ENCODE measurements around the gene LTF. TPM values are rescaled to one million over a fixed set of nuclear protein-coding genes. Genes with fewer than 3 reads are reported as not detected.

The LTF gene
- total RNA-seq, 6 donors from 2014 or later, result 3.3 to 85.9 (median 12.5) TPM

GRCh38 chr3:46412786-46413298, 51.9 kb downstream of the LTF start:
- Histone ChIP-seq H3K4me3 (no peak overlapping the region), H3K36me3 (no peaks in the 10 kb centered on the region), H3K9me3 (no peaks in the 10 kb centered on the region), H3K4me1 (peaks cover 51 to 71% (median 55%) of the 10 kb centered on the region in 4 donors), H3K27ac (peak overlapping the region; percentile 41 to 90 (median 56)), H3K27me3 (no peaks in the 10 kb centered on the region)
- 31 to 52% methylated on average over 3 of the region's 3 CpGs for WGBS, 2 donors
- TF ChIP-seq EP300 (IDR thresholded peaks at IDR 0.05) (peak in 1 of 4 donors; percentile 46), POLR2AphosphoS5 (IDR thresholded peaks at IDR 0.05) (no peak)
- ATAC-seq (ENCODE audit: low FRiP score in 2 of 2) (no peak), DNase-seq (no peak)

GRCh38 chr3:46411271-46411670, 53.4 kb downstream of the LTF start:
- Histone ChIP-seq H3K36me3 (no peaks in the 10 kb centered on the region), H3K27me3 (no peaks in the 10 kb centered on the region), H3K27ac (peak overlapping the region; percentile 23 to 93 (median 58)), H3K9me3 (no peaks in the 10 kb centered on the region), H3K4me3 (no peak overlapping the region), H3K4me1 (peaks cover 63 to 84% (median 65%) of the 10 kb centered on the region in 4 donors)
- DNase-seq (no peak), ATAC-seq (ENCODE audit: low FRiP score in 2 of 2) (no peak)
- TF ChIP-seq EP300 (IDR thresholded peaks at IDR 0.05), result no peak
- peak in 1 of 6 experiments; percentile 26 for TF ChIP-seq CTCF (IDR thresholded peaks at IDR 0.05)
- 47 to 75% methylated on average over 2 of the region's 2 CpGs for WGBS, 2 donors

GRCh38 chr3:46410669-46411068, 54.0 kb downstream of the LTF start:
- no peak for TF ChIP-seq EP300 (IDR thresholded peaks at IDR 0.05)
- no peak for TF ChIP-seq POLR2AphosphoS5 (IDR thresholded peaks at IDR 0.05)
- no peak for TF ChIP-seq POLR2A (IDR thresholded peaks at IDR 0.05)
- TF ChIP-seq CTCF (IDR thresholded peaks at IDR 0.05), result no peak
- ATAC-seq (ENCODE audit: low FRiP score in 2 of 2) (no peak), DNase-seq (no peak)
- H3K9me3 ChIP-seq, result no peaks in the 10 kb centered on the region
- H3K4me1 ChIP-seq, result peaks cover 63 to 84% (median 64%) of the 10 kb centered on the region in 4 donors
- 64 to 94% methylated on average over 2 of the region's 2 CpGs for WGBS, 2 donors
- no peaks in the 10 kb centered on the region for H3K27me3 ChIP-seq
- peak overlapping the region; percentile 23 to 93 (median 58) for H3K27ac ChIP-seq
- no peaks in the 10 kb centered on the region for H3K36me3 ChIP-seq
- H3K4me3 ChIP-seq, result no peak overlapping the region

GRCh38 chr3:46409739-46410489, 54.8 kb downstream of the LTF start:
- H3K27me3 ChIP-seq, result no peaks in the 10 kb centered on the region
- ATAC-seq (ENCODE audit: low FRiP score in 2 of 2) (no peak), DNase-seq (peak in 1 of 2 donors; percentile 34)
- H3K36me3 ChIP-seq, result no peaks in the 10 kb centered on the region
- no peaks in the 10 kb centered on the region for H3K9me3 ChIP-seq
- no peak for TF ChIP-seq POLR2AphosphoS5 (IDR thresholded peaks at IDR 0.05)
- TF ChIP-seq CTCF (IDR thresholded peaks at IDR 0.05), result no peak
- no peak for TF ChIP-seq POLR2A (IDR thresholded peaks at IDR 0.05)
- TF ChIP-seq EP300 (IDR thresholded peaks at IDR 0.05), result no peak
- peak overlapping the region; percentile 4 to 93 (median 68) for H3K27ac ChIP-seq
- WGBS, 2 donors, result 62 to 74% methylated on average over 9 of the region's 9 CpGs
- H3K4me3 ChIP-seq, result peak overlapping the region in 1 of 4 donors; percentile 52
- H3K4me1 ChIP-seq, result peaks cover 66 to 84% (median 70%) of the 10 kb centered on the region in 4 donors

GRCh38 chr3:46408853-46409252, 55.9 kb downstream of the LTF start:
- H3K36me3 ChIP-seq, result no peaks in the 10 kb centered on the region
- TF ChIP-seq EP300 (IDR thresholded peaks at IDR 0.05), result no peak
- no peak for TF ChIP-seq CTCF (IDR thresholded peaks at IDR 0.05)
- TF ChIP-seq POLR2A (IDR thresholded peaks at IDR 0.05), result no peak
- TF ChIP-seq POLR2AphosphoS5 (IDR thresholded peaks at IDR 0.05), result no peak
- H3K27me3 ChIP-seq, result no peaks in the 10 kb centered on the region
- H3K9me3 ChIP-seq, result no peaks in the 10 kb centered on the region
- peak overlapping the region in 2 of 4 donors; percentile 37 to 52 for H3K4me3 ChIP-seq
- 62 to 74% methylated on average over 7 of the region's 7 CpGs for WGBS, 2 donors
- peak overlapping the region; percentile 17 to 93 (median 90) for H3K27ac ChIP-seq
- ATAC-seq (ENCODE audit: low FRiP score in 2 of 2), result no peak
- peaks cover 73 to 81% (median 74%) of the 10 kb centered on the region in 4 donors for H3K4me1 ChIP-seq
- DNase-seq, result no peak
